ENCODE data around the gene MTA1.

The MTA1 gene

GRCh38 chr14:105453847-105454246 lies 34.2 kb downstream of the MTA1 start:
- Histone ChIP-seq H2AFZ (ENCODE audit: low read length) (no peak overlapping the region), H3K4me3 (ENCODE audit: low read depth, low read length, poor library complexity, severe bottlenecking) (no peak overlapping the region), H3K4me2 (ENCODE audit: low read length) (no peak overlapping the region), H3K4me1 (ENCODE audit: insufficient read depth, low read length, severe bottlenecking) (no peaks in the 10 kb centered on the region), H3K79me2 (ENCODE audit: insufficient read depth, low read length) (no peaks in the 10 kb centered on the region), H3K9me3 (ENCODE audit: low read length) (no peaks in the 10 kb centered on the region), H4K20me1 (ENCODE audit: insufficient read depth, low read length) (no peaks in the 10 kb centered on the region), H3K9me2 (ENCODE audit: low read depth, low read length) (no peaks in the 10 kb centered on the region), H3K36me3 (ENCODE audit: insufficient read depth, low read length) (peaks cover 93% of the 10 kb centered on the region), H3F3A (ENCODE audit: insufficient read depth, low read length) (no peaks in the 10 kb centered on the region), H3K27me3 (ENCODE audit: insufficient read depth, low read length) (no peaks in the 10 kb centered on the region), H3K9ac (ENCODE audit: low read length) (no peak overlapping the region), H3K27ac (ENCODE audit: low read depth, low read length, poor library complexity, severe bottlenecking) (no peak overlapping the region)
- TF ChIP-seq EZH2 (IDR thresholded peaks at IDR 0.05; ENCODE audit: borderline replicate concordance, low read length) (no peak), CTCF (IDR thresholded peaks at IDR 0.05; ENCODE audit: low read length) (no peak)

- Histone ChIP-seq H3K4me2 (ENCODE audit: low read length) (no peak overlapping the region), H3F3A (ENCODE audit: insufficient read depth, low read length) (no peaks in the 10 kb centered on the region), H3K79me2 (ENCODE audit: insufficient read depth, low read length) (no peaks in the 10 kb centered on the region), H3K4me1 (ENCODE audit: insufficient read depth, low read length, severe bottlenecking) (no peaks in the 10 kb centered on the region), H3K36me3 (ENCODE audit: insufficient read depth, low read length) (peaks cover 83% of the 10 kb centered on the region), H3K9ac (ENCODE audit: low read length) (no peak overlapping the region), H3K27ac (ENCODE audit: low read depth, low read length, poor library complexity, severe bottlenecking) (no peak overlapping the region), H2AFZ (ENCODE audit: low read length) (no peak overlapping the region), H4K20me1 (ENCODE audit: insufficient read depth, low read length) (no peaks in the 10 kb centered on the region), H3K9me2 (ENCODE audit: low read depth, low read length) (no peaks in the 10 kb centered on the region), H3K9me3 (ENCODE audit: low read length) (no peaks in the 10 kb centered on the region), H3K4me3 (ENCODE audit: low read depth, low read length, poor library complexity, severe bottlenecking) (no peak overlapping the region), H3K27me3 (ENCODE audit: insufficient read depth, low read length) (no peaks in the 10 kb centered on the region)
- TF ChIP-seq CTCF (IDR thresholded peaks at IDR 0.05; ENCODE audit: low read length) = no peak
- no peak for TF ChIP-seq EZH2 (IDR thresholded peaks at IDR 0.05; ENCODE audit: borderline replicate concordance, low read length)
These were observed 35.5 kb downstream of the MTA1 start for GRCh38 chr14:105455086-105455640.

GRCh38 chr14:105455766-105456660 lies 36.4 kb downstream of the MTA1 start:
- Histone ChIP-seq H3F3A (ENCODE audit: insufficient read depth, low read length) (no peaks in the 10 kb centered on the region), H3K9me2 (ENCODE audit: low read depth, low read length) (no peaks in the 10 kb centered on the region), H3K9me3 (ENCODE audit: low read length) (no peaks in the 10 kb centered on the region), H3K79me2 (ENCODE audit: insufficient read depth, low read length) (no peaks in the 10 kb centered on the region), H3K4me2 (ENCODE audit: low read length) (no peak overlapping the region), H3K27ac (ENCODE audit: low read depth, low read length, poor library complexity, severe bottlenecking) (no peak overlapping the region), H3K27me3 (ENCODE audit: insufficient read depth, low read length) (no peaks in the 10 kb centered on the region), H3K9ac (ENCODE audit: low read length) (no peak overlapping the region), H2AFZ (ENCODE audit: low read length) (no peak overlapping the region), H3K4me3 (ENCODE audit: low read depth, low read length, poor library complexity, severe bottlenecking) (no peak overlapping the region), H3K36me3 (ENCODE audit: insufficient read depth, low read length) (peaks cover 83% of the 10 kb centered on the region), H4K20me1 (ENCODE audit: insufficient read depth, low read length) (no peaks in the 10 kb centered on the region), H3K4me1 (ENCODE audit: insufficient read depth, low read length, severe bottlenecking) (no peaks in the 10 kb centered on the region)
- TF ChIP-seq EZH2 (IDR thresholded peaks at IDR 0.05; ENCODE audit: borderline replicate concordance, low read length) = no peak
- no peak for TF ChIP-seq CTCF (IDR thresholded peaks at IDR 0.05; ENCODE audit: low read length)
